MM.1S (cell line): ENCODE data around the gene DNA2.

ENCODE experiments used
- CTCF ChIP-seq: fragments of 300-600 bp; sonication (generic); IDR thresholded peaks from 2 replicates; pipeline ENCODE4 v1.5.1; 2016; ENCODE audit warnings: antibody characterized with exemption, low read length, mixed read lengths
- EZH2 ChIP-seq: fragments of 300-600 bp; sonication (generic); optimal IDR thresholded peaks from 2 replicates; pipeline ENCODE3; 2017; ENCODE audit warnings: low read depth, mild to moderate bottlenecking, antibody characterized with exemption, low read length, mixed read lengths

DNA sequence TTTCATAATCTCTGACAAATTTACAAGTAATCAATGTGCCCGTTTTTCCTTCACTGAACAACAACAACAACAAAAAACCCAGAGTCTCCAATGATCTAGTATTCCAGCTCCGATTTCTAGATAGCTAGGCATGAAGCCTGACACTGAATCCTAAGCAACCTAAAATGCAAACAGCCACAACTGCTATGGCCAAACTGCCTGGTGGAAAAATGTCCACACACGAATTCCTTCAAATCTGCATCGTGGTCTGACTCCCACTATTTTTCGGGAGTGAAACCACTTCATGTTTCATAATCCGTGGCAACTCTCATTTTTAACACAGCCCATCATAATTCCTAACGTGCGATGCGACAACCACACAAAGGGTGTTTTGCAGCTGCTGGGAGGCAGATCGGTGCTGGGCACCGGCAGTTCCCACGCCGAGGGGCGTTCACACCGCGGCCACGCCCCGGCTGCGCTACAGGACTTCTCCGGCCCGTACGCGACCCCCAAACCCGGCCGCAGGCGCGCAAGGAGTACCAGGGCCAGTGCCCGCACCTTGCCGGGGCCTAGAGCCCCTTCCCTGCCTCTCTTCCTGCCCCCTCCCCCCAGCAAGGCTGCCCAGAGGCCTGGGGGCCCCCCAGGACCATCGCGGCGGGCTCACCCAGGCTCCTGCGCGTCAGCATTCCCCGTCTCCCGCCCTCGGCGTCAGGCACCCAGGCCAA, 65.5 kb downstream of the DNA2 start:
- no peak for TF ChIP-seq CTCF
- TF ChIP-seq EZH2: no peak
